SJCRH30 (cell line): Measurements from ENCODE around the gene KLK11. TPM values are rescaled to one million over a fixed set of nuclear protein-coding genes. Genes with fewer than 3 reads are reported as not detected.

Experiments
- DNase-seq, 2 experiments: peaks; one replicate each; pipeline ENCODE4 v3.0.0-alpha.2; 2015 to 2020
- H3K27ac ChIP-seq: fragments of 250-450 bp; sonication (Bioruptor Pico); 2 replicates; pipeline ENCODE4 v1.5.1; 2020; ENCODE audit warnings: mild to moderate bottlenecking, moderate library complexity
- H3K27me3 ChIP-seq: fragments of 250-450 bp; sonication (Bioruptor Pico); 2 replicates; pipeline ENCODE4 v1.5.1; 2020; ENCODE audit warnings: mild to moderate bottlenecking, moderate library complexity
- H3K36me3 ChIP-seq: fragments of 250-450 bp; sonication (Bioruptor Pico); 2 replicates; pipeline ENCODE4 v1.5.1; 2020; ENCODE audit warnings: mild to moderate bottlenecking, moderate library complexity
- H3K4me1 ChIP-seq: fragments of 250-450 bp; sonication (Bioruptor Pico); 2 replicates; pipeline ENCODE4 v1.5.1; 2020; ENCODE audit warnings: mild to moderate bottlenecking, moderate library complexity
- H3K4me3 ChIP-seq: fragments of 250-450 bp; sonication (Bioruptor Pico); 2 replicates; pipeline ENCODE4 v1.5.1; 2020; ENCODE audit warnings: mild to moderate bottlenecking, moderate library complexity
- H3K9me3 ChIP-seq: fragments of 250-450 bp; sonication (Bioruptor Pico); replicated peaks from 2 replicates; pipeline ENCODE4 v1.5.1; 2020; ENCODE audit warnings: mild to moderate bottlenecking, moderate library complexity
- total RNA-seq: library from RNA; depleted of rRNA; stranded (reverse); fragments of >200 nt; shearing (Covaris generic); gene quantifications from 2 replicates; pipeline ENCODE4 v1.2.3, GENCODE V29; 2014; rRNA removed

KLK11 gene
- total RNA-seq, 1 experiment from 2014 or later, result not detected

DNA sequence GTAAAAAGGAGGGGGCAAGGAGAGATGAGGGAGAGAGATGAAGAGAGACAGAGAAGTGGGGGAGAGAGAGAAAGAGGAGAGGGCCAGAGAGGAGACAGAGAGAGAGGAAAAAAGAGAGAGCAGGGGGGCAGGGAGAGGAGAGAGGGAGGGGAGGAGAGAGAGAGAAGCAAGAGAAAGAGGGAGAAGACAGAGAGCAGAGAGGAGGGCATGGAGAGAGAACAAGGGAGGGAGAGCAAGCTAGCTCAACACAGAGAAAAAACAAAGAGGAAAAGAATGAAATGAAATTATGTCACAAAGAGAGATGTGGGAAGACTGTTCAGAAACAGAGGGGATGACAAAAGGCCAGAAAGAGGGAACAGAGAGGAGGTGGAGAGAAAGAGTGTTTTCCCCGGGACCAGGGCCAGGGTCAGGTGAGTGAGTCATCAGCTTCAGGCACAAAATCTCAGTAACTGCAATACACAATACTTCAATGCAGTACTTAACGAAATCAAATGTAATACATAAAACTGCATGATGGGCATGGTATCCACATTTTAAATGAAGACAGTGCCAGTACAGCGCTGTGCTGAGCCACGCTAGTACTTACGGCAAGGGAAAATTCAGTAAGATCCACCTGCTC, 47.5 kb downstream of the KLK11 start:
- no peak for DNase-seq
- no peaks in the 10 kb centered on the region for H3K27me3 ChIP-seq

GRCh38 chr19:50977626-50978025, 48.8 kb downstream of the KLK11 start:
- DNase-seq, result no peak
- Histone ChIP-seq H3K9me3 (no peaks in the 10 kb centered on the region), H3K4me3 (no peak overlapping the region), H3K27me3 (no peaks in the 10 kb centered on the region), H3K4me1 (no peaks in the 10 kb centered on the region), H3K36me3 (no peaks in the 10 kb centered on the region), H3K27ac (no peak overlapping the region)

More for the DNA sequence above, 47.5 kb downstream of the KLK11 start:
- Histone ChIP-seq H3K36me3 (no peaks in the 10 kb centered on the region), H3K4me1 (no peaks in the 10 kb centered on the region), H3K27ac (no peak overlapping the region), H3K4me3 (no peak overlapping the region), H3K9me3 (no peaks in the 10 kb centered on the region)

DNA sequence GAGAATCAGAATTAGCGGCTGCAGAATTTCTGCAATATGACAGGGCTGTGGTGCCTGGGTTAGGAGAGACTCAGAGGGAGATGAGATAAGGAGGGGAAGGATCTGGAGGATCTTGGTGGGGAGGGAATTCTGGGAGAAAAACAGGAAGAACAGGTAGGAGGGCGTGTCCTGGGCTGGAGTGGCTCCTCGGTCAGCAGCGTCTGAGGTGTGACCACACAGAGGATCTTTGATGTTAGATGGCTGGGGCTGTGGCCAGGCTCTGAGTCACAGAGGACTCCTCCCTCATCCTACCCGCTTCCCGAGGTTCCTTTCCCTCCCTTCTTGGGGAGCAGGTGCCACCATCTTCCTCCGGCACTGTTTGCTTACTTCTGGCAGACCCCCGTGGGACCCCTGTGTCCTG, 50.6 kb downstream of the KLK11 start:
- Histone ChIP-seq H3K9me3 (no peaks in the 10 kb centered on the region), H3K4me3 (no peak overlapping the region), H3K27ac (no peak overlapping the region), H3K4me1 (no peaks in the 10 kb centered on the region), H3K36me3 (no peaks in the 10 kb centered on the region), H3K27me3 (no peaks in the 10 kb centered on the region)
- DNase-seq, result no peak

DNA sequence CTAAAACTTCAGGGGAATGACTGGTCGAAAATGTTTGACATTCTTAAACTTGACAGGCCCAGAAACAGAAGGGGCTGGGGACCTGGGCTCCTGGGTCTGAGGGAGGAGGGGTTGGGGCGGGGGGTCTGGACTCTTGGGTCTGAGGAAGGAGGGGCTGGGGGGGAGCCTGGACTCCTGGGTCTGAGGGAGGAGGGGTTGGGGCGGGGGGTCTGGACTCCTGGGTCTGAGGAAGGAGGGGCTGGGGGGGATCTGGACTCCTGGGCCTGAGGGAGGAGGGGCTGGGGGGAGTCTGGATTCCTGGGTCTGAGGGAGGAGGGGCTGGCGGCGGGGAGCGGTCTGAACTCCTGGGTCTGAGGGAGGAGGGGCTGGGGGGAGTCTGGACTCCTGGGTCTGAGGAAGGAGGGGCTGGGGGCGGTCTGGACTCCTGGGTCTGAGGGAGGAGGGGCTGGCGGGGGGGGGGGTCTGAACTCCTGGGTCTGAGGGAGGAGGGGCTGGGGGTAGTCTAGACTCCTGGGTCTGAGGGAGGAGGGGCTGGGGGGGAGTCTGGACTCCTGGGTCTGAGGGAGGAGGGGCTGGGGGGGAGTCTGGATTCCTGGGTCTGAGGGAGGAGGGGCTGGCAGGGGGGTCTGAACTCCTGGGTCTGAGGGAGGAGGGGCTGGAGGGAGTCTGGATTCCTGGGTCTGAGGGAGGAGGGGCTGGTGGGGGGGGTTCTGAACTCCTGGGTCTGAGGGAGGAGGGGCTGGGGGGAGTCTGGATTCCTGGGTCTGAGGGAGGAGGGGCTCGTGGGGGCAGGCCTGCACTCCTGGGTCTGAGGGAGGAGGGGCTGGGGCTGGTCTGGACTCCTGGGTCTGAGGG, 51.5 kb downstream of the KLK11 start:
- no peak overlapping the region for H3K27ac ChIP-seq
- H3K27me3 ChIP-seq, result no peaks in the 10 kb centered on the region; the same call in 1 of the 2 replicates
- H3K36me3 ChIP-seq, result no peaks in the 10 kb centered on the region
- H3K9me3 ChIP-seq, result no peaks in the 10 kb centered on the region
- H3K4me1 ChIP-seq, result no peaks in the 10 kb centered on the region
- no peak for DNase-seq
- H3K4me3 ChIP-seq, result no peak overlapping the region

GRCh38 chr19:50972795-50973376, 53.5 kb downstream of the KLK11 start:
- Histone ChIP-seq H3K4me3 (no peak overlapping the region), H3K36me3 (no peaks in the 10 kb centered on the region), H3K4me1 (no peaks in the 10 kb centered on the region), H3K27me3 (peaks cover 7% of the 10 kb centered on the region), H3K27ac (no peak overlapping the region), H3K9me3 (no peaks in the 10 kb centered on the region)
- DNase-seq, result no peak

Other genes starting within 250 kb of the KLK11 start
- not detected in 2 replicates for gene ACP4, start 236.2 kb downstream of the KLK11 start, total RNA-seq
- 0.13 and 0.18 TPM in 2 replicates for gene KLK1, start 202.8 kb downstream of the KLK11 start, total RNA-seq
- gene KLK15, start 193.0 kb downstream of the KLK11 start, total RNA-seq, result not detected in 2 replicates
- gene KLK3, start 171.7 kb downstream of the KLK11 start, total RNA-seq, result not detected in 2 replicates
- gene KLK2, start 153.2 kb downstream of the KLK11 start, total RNA-seq, result not detected in 2 replicates
- gene KLK4, start 115.2 kb downstream of the KLK11 start, total RNA-seq, result 0.32 and 0.48 TPM in 2 replicates
- not detected in 2 replicates for gene KLK5, start 73.6 kb downstream of the KLK11 start, total RNA-seq
- not detected in 2 replicates for gene KLK6, start 57.0 kb downstream of the KLK11 start, total RNA-seq
- gene KLK7, start 42.7 kb downstream of the KLK11 start, total RNA-seq, result not detected in 2 replicates
- not detected in 2 replicates for gene KLK8, start 25.0 kb downstream of the KLK11 start, total RNA-seq
- not detected in 2 replicates for gene KLK10, start 6.9 kb downstream of the KLK11 start, total RNA-seq
- not detected in 2 replicates for gene KLK12, start 8.4 kb upstream of the KLK11 start, total RNA-seq
- gene KLK13, start 38.5 kb upstream of the KLK11 start, total RNA-seq, result not detected in 2 replicates
- not detected in 2 replicates for gene KLK14, start 56.3 kb upstream of the KLK11 start, total RNA-seq
- gene CTU1, start 81.8 kb upstream of the KLK11 start, total RNA-seq, result 6.7 and 7.2 TPM in 2 replicates
- not detected in 2 replicates for gene SIGLEC9, start 98.3 kb upstream of the KLK11 start, total RNA-seq
- not detected in 2 replicates for gene SIGLEC7, start 115.7 kb upstream of the KLK11 start, total RNA-seq
- 0.35 and 0.89 TPM in 2 replicates for gene CD33, start 198.5 kb upstream of the KLK11 start, total RNA-seq
- not detected in 2 replicates for gene SIGLECL1, start 224.5 kb upstream of the KLK11 start, total RNA-seq